Endothelial cell of hepatic sinusoid (primary cell): ENCODE data around the gene MMRN1.

Experiments used
- in situ Hi-C: cut with HindIII; loops from 2 replicates; pipeline ENCODE4 v1.10.0; 2017; ENCODE audit warnings: low sequenced_read_pairs

MMRN1 gene

DNA sequence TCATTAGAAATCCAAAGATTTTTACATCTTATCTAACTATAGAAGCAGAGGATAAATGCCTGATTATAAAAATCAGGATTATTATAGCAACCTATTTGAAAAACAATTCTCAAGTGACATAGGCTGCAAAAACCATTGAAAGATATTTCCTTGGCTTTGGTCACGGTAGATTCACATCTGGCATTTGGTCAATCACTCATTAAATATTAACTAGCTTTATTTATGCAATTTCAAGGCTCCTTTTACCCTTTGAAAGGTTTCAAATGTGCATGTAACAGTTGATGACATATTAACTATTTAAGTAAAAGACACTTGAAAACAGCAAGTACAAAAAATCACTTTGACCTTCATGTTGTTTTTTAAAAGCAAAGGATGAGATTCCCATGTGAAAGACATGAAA, 98.1 kb downstream of the MMRN1 start:
- in situ Hi-C loops: no loop called here

- in situ Hi-C loops: no loop called here
Observed at GRCh38 chr4:89994176-89994873, 99.7 kb downstream of the MMRN1 start.

DNA sequence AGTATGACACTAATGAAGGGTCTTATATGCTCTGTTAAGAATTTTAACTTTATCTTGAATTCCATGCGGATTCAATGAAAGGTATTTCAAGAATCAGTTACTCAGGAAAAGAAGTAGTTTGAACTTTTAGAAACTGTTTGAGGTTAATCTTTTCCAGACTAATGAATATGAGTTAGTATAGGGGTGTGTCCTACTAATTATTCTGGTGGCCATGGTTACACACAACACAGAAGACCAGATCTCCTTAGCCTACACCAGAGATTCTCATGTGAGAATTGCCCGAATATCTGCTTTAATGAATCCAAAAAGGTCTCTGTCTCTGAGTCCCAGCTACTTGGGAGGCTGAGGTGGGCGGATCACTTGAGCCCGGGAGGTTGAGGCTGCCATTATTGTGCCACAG, 100.4 kb downstream of the MMRN1 start:
- in situ Hi-C loops: no loop called here

DNA sequence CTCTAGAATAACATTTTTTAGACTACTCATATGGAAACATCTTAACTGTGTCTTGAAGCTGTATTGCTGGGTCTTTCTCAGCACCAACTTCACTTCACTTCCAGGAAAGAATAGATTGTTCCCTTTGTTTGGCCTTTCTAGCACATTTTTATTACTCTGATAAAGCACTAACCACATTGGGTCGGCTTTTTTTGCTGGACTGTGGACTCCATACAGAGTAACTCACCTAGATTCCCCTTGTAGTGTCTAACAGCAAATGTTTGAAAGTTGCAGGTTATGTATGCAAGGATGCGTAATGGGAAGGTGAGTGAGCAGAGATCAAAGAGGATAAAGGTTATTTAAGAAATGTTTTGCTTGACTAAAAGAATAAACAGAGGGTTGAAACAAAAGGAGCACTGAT, 101.2 kb downstream of the MMRN1 start:
- in situ Hi-C loops: no loop called here

DNA sequence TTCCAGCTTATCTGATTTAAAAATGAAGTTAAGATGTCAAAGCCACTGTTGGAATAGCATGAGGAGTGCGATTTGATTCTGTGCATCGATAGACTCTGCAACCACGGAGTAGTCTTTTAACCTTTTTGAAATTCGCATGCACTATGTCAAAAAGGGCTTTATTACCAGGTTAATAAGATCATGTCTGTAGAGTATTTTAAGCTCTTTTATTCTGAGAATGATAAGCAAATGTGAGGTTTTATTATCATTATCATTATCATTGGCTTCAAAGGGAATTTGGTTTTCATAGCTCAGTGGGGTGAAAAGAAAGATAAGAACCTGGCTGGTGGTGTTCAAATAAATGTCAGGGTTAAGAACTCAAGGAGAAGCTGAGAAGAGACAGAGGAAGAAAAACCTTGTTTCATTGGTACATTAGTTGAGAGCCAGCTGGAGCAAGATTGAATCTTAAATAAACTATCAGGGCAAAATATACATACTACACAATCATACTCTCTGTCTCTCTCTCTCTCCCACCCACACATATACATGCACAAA, 102.6 kb downstream of the MMRN1 start:
- in situ Hi-C loops: no loop called here

DNA sequence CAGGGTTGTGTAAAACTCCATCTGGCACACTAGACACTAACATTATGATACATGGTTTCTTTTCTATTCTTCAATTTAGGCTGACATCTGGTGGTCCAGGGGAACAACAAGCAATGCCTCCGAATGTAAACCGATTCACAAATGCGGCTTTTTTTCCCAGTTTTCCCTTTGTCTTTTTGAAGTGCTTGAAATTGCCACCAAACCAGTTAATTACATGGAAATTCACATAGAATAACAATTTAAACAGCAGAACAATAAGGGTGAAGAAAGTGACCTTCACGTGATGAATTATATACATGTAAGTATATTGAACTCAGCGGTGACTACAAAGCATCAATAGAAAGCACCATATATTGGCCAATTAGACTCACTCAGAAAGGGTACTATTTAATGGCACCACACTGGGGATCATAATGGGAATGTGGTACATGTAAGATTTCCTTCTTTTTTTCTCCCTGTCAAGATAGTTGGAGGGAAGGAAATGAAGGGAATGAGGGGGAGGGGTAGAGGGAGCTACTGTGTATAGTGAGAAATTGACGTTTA, 103.9 kb downstream of the MMRN1 start:
- in situ Hi-C loops: no loop called here

GRCh38 chr4:90001023-90001422, 106.4 kb downstream of the MMRN1 start:
- in situ Hi-C loops: no loop called here

GRCh38 chr4:90002441-90003062, 107.9 kb downstream of the MMRN1 start:
- in situ Hi-C loops: no loop called here
